NCI-H2029 treated with DMSO at 0.1 percent for 48 hours (cell line): ENCODE results near the gene MAD1L1.
A peak's percentile ranks its signal among the peaks of the same experiment; 100 is the strongest.

Source experiments
- DNase-seq: peaks from one replicate; lab custom pipeline; 2025; lab: John Stamatoyannopoulos, UW

MAD1L1 gene

DNA sequence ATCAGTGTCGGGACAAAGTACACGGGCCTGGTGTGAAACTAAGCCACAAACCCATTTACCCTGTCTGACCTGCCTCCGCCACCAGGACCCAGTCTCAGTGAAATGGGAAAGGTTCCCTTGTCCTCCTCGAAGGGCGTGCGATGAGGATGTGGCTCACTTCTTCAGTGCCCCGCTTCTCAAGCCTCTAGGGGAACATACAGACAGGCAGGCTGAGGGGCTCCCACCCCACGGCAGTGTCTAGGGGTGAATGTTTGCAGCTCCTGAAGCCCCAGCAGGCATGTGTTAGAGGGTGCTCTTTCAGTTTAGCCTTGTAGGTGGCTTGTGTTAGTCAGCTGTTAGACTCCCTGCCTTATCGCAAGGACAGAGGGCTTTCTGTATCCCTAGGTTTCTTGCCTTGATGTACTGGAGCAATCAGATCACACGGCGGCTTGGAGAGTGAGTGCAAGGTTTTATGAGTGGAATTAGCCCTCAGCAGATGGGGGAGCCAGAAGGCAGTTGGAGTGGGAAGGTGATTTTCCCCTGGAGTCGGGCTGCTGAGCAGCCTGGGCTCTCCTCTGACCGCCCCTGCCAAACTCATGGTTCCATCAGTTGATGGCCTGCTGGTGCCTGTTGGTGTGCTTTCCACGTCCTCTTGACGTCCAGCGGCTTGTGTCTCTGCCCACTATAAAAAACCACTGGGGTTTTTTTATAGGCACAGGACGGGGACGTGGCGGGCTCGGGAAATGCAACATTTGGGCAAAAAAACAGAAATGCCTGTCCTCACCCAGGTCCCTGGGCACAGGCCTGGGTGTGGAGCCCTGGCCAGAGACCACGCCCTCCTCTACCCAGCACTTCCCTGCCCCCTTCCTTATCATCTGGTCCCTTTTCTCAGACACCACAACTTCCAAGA lies 10.0 kb upstream of the MAD1L1 start:
- no peak for DNase-seq

- peak; percentile 34 for DNase-seq
Measured at GRCh38 chr7:2241580-2242540, 9.1 kb upstream of the MAD1L1 start, which contains the start of the genes MRM2 and NUDT1. Gene MRM2 (minus strand): TSS chr7:2242205. CDS start chr7:2242169, 36 bp downstream. Gene NUDT1 (plus strand): TSS chr7:2242226. CDS start chr7:2244575, 2,349 bp downstream.

- no peak for DNase-seq
Measured at GRCh38 chr7:2239242-2239641, 6.5 kb upstream of the MAD1L1 start.

DNA sequence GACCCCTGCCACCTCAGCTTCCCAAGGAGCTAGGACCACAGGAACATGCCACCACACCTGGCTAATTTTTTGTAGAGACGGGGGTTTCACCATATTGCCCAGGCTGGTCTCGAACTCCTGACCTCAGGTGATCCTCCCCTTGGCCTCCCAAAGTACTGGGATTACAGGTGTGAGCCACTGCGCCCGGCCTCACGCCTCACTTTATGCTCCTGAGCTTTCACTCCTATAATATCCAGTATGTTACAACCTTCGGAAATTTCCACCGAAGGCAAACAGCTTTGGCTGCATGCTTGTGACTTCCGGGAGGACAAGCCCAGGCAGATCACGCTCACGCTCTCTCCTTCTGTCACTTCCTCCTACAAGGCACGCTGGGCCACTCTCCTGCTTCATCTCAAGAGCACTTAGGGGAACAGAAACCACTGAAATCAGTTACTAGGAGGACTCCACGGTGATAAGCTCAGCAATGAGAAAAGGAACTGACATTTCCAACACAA lies 4.4 kb upstream of the MAD1L1 start:
- DNase-seq = no peak

GRCh38 chr7:2233926-2234325 lies 1.2 kb upstream of the MAD1L1 start:
- no peak for DNase-seq

DNA sequence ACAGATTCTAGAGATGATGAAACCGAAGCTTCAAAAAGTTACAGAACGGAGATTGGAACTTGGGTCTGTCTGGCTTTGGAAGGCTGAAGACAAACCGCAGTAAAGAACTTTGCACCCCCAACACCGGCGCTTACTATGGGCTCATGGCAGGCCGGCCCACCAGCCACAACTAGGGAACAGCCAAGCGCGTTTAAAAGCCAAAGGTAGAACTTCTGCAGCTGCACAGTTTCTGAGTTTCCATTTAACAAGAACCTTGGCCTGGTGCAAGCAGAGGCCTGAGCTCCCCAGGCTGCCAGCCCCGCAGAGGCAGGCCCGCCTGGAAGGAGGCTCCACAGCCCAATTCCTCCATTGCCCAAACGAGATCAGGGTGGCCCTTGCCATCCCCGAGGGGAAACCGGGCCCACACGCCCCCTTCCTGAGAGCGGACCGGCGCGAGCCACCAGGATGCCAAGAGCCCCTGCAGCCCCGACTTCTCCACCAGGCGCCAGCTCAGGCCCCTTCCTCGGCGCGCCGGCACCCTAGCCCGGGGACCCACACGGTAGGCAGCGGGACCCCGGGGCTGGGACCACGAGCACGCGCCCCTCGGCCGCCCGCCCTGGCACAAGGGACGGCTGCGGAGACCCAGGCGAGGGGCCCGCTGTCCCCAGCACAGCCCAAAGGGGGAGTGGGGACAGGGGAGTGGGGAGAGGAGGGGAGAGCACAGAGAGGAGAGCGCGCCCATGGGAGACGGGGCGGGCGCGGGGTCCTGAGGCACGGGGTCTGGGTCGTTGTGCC lies 566 bp downstream of the MAD1L1 start:
- DNase-seq = no peak

DNA sequence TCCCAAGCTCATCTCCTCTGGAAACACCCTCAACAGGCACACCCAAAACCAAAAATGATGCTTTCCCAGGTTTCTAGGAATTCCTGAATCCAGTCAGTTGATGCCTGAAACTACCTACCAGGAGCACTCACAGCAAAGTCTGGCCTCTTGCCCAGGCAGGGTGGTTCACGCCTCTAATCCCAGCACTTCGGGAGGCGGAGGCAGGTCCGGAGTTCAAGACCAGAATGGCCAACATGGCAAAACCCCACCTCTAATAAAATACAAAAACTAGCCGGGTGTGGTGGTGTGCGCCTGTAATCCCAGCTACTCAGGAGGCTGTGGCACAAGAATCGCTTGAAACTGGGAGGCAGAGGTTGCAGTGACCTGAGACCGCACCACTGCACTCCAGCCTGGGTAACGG lies 1.9 kb downstream of the MAD1L1 start:
- no peak for DNase-seq

GRCh38 chr7:2230226-2230625 lies 2.5 kb downstream of the MAD1L1 start:
- no peak for DNase-seq

GRCh38 chr7:2229467-2229866 lies 3.3 kb downstream of the MAD1L1 start:
- no peak for DNase-seq

DNA sequence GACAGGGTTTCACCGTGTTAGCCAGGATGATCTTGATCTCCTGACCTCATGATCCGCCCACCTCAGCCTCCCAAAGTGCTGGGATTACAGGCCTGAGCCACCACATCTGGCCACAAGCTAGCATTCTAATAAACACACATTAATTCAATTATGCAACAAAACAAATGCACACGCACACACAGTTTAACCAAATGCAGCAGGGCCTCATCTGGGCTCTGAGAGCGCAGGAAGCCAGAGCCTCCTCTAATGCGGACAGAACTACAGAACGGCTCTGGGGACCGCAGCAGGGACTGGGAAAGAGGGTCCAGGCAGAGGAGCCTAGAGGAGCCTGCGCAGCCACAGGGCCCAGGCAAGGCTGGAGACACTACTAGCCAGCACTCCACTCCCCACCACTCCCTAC lies 3.8 kb downstream of the MAD1L1 start:
- no peak for DNase-seq

GRCh38 chr7:2227699-2228098 lies 5.0 kb downstream of the MAD1L1 start:
- DNase-seq = no peak

DNA sequence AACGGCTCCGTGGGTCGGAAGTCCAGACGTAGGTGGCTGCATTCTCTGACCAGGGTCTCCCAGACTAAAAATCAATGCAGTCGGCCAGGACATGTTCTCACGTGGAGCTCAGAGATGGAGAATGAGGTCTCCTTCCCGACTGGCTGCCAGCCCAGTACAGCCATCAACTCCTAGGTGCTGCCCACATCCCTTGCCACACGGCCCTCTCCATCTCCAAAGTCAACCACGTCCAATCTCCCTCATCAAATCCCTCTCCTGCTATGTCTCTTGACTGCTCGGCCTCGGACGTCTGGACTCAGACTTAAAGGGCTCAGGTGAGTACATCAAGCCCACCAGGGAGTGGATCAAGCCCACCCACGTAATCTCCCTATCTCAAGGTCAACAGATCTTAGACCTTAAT lies 6.9 kb downstream of the MAD1L1 start:
- DNase-seq = no peak

DNA sequence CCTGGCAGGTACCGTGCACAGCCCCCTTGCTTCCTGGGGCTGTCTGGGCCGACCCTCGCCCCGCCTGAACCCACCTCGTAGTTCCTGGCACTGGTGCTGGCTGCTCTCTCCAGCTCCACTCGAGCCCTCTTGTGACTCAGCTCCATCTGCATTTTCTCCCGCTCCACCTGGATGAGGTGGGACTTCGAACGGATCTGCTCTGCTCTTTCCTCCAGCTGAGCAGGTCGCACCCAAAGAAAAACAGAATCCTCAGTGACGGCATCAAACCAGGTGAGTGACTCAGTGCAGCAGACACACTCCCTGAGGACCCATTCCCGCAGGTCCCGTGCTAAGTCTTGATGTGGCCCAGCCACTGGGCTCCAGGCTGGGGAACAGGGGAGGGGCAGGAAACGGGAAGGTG lies 7.4 kb downstream of the MAD1L1 start:
- DNase-seq = no peak

DNA sequence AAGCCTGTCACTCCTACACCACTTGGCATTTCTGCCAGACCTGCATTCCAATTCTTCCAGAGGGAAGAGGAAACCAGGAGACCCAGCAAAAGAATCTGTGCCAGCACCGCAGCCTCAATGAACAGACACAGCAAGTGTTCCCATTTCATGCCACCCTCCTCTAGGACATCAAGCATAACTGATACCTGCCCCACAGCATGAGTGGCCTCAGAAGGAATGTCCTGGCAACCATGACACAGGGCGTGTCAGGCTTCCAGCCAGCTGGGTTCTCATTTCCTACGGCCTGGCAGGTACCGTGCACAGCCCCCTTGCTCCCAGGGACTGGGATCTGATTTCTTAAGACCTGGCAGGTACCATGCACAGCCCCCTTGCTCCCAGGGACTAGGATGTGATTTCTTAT lies 7.8 kb downstream of the MAD1L1 start:
- DNase-seq = no peak

GRCh38 chr7:2224491-2224928 lies 8.2 kb downstream of the MAD1L1 start:
- DNase-seq = no peak

- DNase-seq = no peak
Measured at GRCh38 chr7:2223321-2223720, 9.4 kb downstream of the MAD1L1 start.

DNA sequence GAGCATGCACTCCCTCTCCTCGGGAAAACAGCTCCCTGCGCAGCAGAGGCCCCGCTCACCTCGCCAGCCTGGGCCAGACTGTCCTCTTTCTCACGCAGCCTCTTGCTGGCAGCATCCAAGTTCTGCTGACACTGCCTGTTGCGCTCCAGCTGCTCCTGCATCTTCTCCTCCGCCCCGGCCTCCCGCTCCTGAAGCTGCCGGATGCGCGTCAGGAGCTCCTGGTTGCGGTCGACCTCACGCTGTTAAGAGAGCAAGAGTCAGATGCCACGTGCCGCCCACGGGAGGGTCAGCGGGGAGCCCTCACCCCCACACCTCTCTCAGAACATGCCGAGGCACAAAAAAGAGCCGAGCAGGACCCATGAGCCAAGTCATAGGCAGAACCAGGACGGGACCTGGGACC lies 10.2 kb downstream of the MAD1L1 start:
- no peak for DNase-seq

- no peak for DNase-seq
Measured at GRCh38 chr7:2220954-2221353, 11.8 kb downstream of the MAD1L1 start.

DNA sequence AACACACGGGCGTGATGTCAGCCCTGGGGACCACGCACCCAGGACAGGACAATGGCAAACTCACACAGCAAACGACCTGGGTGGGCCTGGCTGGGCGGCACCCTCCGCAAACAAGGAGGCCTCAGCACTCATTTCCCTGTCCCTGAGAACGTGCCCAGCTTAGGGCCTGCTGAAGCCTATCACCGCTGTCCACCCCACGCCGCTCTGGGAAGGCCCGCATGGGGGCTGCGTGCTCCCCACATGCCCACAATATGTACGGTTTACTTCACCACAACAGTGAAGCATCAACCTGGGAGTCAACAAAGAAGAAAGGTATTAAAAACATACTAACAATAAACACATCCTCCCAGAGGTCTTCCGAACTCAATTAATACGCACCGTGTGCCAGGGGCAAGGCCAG lies 12.2 kb downstream of the MAD1L1 start:
- DNase-seq = no peak

- no peak for DNase-seq
Measured at GRCh38 chr7:2220030-2220429, 12.7 kb downstream of the MAD1L1 start.

DNA sequence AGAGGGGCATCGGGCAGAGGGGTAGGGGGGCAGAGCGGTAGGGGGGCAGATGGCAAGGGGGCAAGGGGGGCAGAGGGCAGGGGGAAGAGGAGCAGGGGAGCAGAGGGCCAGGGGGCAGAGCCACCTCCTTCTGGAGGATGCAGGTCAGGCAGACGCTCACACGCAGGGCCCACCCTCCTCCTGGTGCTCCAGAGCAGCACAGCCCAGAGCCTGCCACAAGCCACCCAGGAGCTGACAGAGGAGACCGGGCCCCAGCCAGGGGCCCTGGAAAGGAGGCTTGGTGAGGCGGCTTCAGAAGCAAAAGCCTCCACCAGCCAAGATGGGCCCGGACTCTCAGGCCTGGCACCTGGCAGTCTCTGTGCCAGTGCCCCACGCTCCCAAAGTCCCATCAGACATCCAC lies 13.1 kb downstream of the MAD1L1 start:
- no peak for DNase-seq

- no peak for DNase-seq
Measured at GRCh38 chr7:2219136-2219535, 13.6 kb downstream of the MAD1L1 start.
